WTC11 (cell line): ENCODE data around the gene NAB2. TPM values are rescaled to one million over a fixed set of nuclear protein-coding genes. Genes with fewer than 3 reads are reported as not detected.

Experiments
- ATAC-seq: fragments of 200-7000 bp; cut with Tn5 transposase; 2 replicates; pipeline ENCODE4 v1.10.0; 2021; ENCODE audit warnings: mild to moderate bottlenecking, moderate library complexity
- CTCF ChIA-PET: fragments of 300-600 bp; sonication (Branson Sonifier 250); formaldehyde crosslinking; loops from one replicate; lab custom pipeline; 2021; ENCODE audit warnings: antibody characterized with exemption; lab: Charles Lee
- POLR2A ChIA-PET: fragments of 350-600 bp; sonication (Branson Sonifier 250); formaldehyde crosslinking; loops from one replicate; lab custom pipeline; 2021; ENCODE audit warnings: antibody characterized with exemption; lab: Charles Lee
- DNase-seq: peaks from one replicate; pipeline ENCODE4 v3.0.0; 2021; ENCODE audit warnings: low spot score
- H3K27ac Mint-ChIP-seq: 2 replicates; pipeline ENCODE4 v1.8.0; 2021; ENCODE audit warnings: mixed read lengths
- H3K27me3 Mint-ChIP-seq: 2 replicates; pipeline ENCODE4 v1.8.0; 2021; ENCODE audit warnings: low read depth, mild to moderate bottlenecking, moderate library complexity, mixed read lengths
- H3K36me3 Mint-ChIP-seq: 2 replicates; pipeline ENCODE4 v1.8.0; 2021; ENCODE audit warnings: mixed read lengths
- H3K4me1 Mint-ChIP-seq: 2 replicates; pipeline ENCODE4 v1.8.0; 2022; ENCODE audit warnings: mixed read lengths
- H3K4me3 Mint-ChIP-seq: 2 replicates; pipeline ENCODE4 v1.8.0; 2021; ENCODE audit warnings: mild to moderate bottlenecking, moderate library complexity, mixed read lengths
- H3K9me3 Mint-ChIP-seq: 2 replicates; pipeline ENCODE4 v1.8.0; 2021; ENCODE audit warnings: mixed read lengths
- ATF1 ChIP-seq: sonication (generic); formaldehyde crosslinking; IDR thresholded peaks from 2 replicates; pipeline ENCODE4 v1.8.1; 2023; ENCODE audit warnings: mild to moderate bottlenecking, moderate library complexity, missing genetic modification reagents
- CDX4 ChIP-seq: fragments of 250-450 bp; sonication (Bioruptor Pico); IDR thresholded peaks from 2 replicates; pipeline ENCODE4 v1.9.0; 2021; ENCODE audit warnings: moderate library complexity, mild to moderate bottlenecking, inconsistent platforms, borderline replicate concordance
- E2F1 ChIP-seq: sonication (generic); formaldehyde crosslinking; IDR thresholded peaks from 2 replicates; pipeline ENCODE4 v1.8.0; 2022; ENCODE audit warnings: mild to moderate bottlenecking, missing genetic modification reagents
- E2F5 ChIP-seq: sonication (generic); formaldehyde crosslinking; IDR thresholded peaks from 2 replicates; pipeline ENCODE4 v1.8.1; 2022; ENCODE audit warnings: mild to moderate bottlenecking, moderate library complexity, missing genetic modification reagents
- FOXK1 ChIP-seq: sonication (generic); formaldehyde crosslinking; IDR thresholded peaks from 2 replicates; pipeline ENCODE4 v1.8.0; 2022; ENCODE audit warnings: mild to moderate bottlenecking, moderate library complexity, missing genetic modification reagents
- KAT7 ChIP-seq: sonication (generic); formaldehyde crosslinking; IDR thresholded peaks from 2 replicates; pipeline ENCODE4 v1.8.1; 2023; ENCODE audit warnings: missing genetic modification reagents, mild to moderate bottlenecking, borderline replicate concordance
- NR3C1 ChIP-seq: sonication (generic); formaldehyde crosslinking; conservative IDR thresholded peaks from 2 replicates; pipeline ENCODE4 v1.8.1; 2023; ENCODE audit warnings: low read depth, mild to moderate bottlenecking, missing genetic modification reagents
- SP1 ChIP-seq: sonication (generic); formaldehyde crosslinking; conservative IDR thresholded peaks from 2 replicates; pipeline ENCODE4 v1.8.1; 2022; ENCODE audit warnings: missing genetic modification reagents
- USF2 ChIP-seq: sonication (generic); formaldehyde crosslinking; IDR thresholded peaks from 2 replicates; pipeline ENCODE4 v1.8.1; 2023; ENCODE audit warnings: mild to moderate bottlenecking, missing genetic modification reagents, moderate library complexity
- ZNF232 ChIP-seq: sonication (generic); formaldehyde crosslinking; IDR thresholded peaks from 2 replicates; pipeline ENCODE4 v1.8.0; 2022; ENCODE audit warnings: mild to moderate bottlenecking, missing genetic modification reagents
- total RNA-seq: library from RNA; stranded (reverse); gene quantifications from 3 replicates; pipeline ENCODE4 v1.2.3, GENCODE V29; 2021
- TF ChIP-seq, protein P1 (sequence below): sonication (generic); formaldehyde crosslinking; IDR thresholded peaks from 2 replicates; pipeline ENCODE4 v1.8.1; 2022; ENCODE audit warnings: low read depth, missing genetic modification reagents, borderline replicate concordance
- TF ChIP-seq, protein P2 (sequence below): sonication (generic); formaldehyde crosslinking; conservative IDR thresholded peaks from 2 replicates; pipeline ENCODE4 v1.8.1; 2022; ENCODE audit warnings: mild to moderate bottlenecking, missing genetic modification reagents
- TF ChIP-seq, protein P3 (sequence below): sonication (generic); formaldehyde crosslinking; IDR thresholded peaks from 2 replicates; pipeline ENCODE4 v1.8.1; 2022; ENCODE audit warnings: mild to moderate bottlenecking, missing genetic modification reagents, moderate library complexity, borderline replicate concordance

The NAB2 gene
- total RNA-seq, 1 experiment from 2014 or later, result 20.5 TPM

- H3K27ac Mint-ChIP-seq, result peak overlapping the region; percentile 100
Measured at GRCh38 chr12:57087691-57088353, 1.1 kb upstream of the NAB2 start.

More at GRCh38 chr12:57087691-57088353, 1.1 kb upstream of the NAB2 start:
- TF ChIP-seq E2F1 (no peak), CDX4 (CRISPR knock-in tag) (no peak), USF2 (CRISPR knock-in tag) (no peak), KAT7 (no peak), SP1 (CRISPR knock-in tag) (peak; percentile 45; the same call in 1 of the 2 replicates), FOXK1 (CRISPR knock-in tag) (peak; percentile 9; the same call in 1 of the 2 replicates), ATF1 (CRISPR knock-in tag) (no peak), E2F5 (CRISPR knock-in tag) (0 out of 2 replicates have a peak, but pooled peaks have one; percentile 22), NR3C1 (no peak), ZNF232 (no peak)
- TF ChIP-seq, protein P1, sequence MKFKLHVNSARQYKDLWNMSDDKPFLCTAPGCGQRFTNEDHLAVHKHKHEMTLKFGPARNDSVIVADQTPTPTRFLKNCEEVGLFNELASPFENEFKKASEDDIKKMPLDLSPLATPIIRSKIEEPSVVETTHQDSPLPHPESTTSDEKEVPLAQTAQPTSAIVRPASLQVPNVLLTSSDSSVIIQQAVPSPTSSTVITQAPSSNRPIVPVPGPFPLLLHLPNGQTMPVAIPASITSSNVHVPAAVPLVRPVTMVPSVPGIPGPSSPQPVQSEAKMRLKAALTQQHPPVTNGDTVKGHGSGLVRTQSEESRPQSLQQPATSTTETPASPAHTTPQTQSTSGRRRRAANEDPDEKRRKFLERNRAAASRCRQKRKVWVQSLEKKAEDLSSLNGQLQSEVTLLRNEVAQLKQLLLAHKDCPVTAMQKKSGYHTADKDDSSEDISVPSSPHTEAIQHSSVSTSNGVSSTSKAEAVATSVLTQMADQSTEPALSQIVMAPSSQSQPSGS (CRISPR knock-in tag), result no peak
- TF ChIP-seq, protein P2, sequence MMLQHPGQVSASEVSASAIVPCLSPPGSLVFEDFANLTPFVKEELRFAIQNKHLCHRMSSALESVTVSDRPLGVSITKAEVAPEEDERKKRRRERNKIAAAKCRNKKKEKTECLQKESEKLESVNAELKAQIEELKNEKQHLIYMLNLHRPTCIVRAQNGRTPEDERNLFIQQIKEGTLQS (CRISPR knock-in tag), result no peak
- TF ChIP-seq, protein P3, sequence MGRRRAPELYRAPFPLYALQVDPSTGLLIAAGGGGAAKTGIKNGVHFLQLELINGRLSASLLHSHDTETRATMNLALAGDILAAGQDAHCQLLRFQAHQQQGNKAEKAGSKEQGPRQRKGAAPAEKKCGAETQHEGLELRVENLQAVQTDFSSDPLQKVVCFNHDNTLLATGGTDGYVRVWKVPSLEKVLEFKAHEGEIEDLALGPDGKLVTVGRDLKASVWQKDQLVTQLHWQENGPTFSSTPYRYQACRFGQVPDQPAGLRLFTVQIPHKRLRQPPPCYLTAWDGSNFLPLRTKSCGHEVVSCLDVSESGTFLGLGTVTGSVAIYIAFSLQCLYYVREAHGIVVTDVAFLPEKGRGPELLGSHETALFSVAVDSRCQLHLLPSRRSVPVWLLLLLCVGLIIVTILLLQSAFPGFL (CRISPR knock-in tag), result no peak
- Mint-ChIP-seq H3K9me3 (no peaks in the 10 kb centered on the region), H3K36me3 (peaks cover 11% of the 10 kb centered on the region), H3K27me3 (no peaks in the 10 kb centered on the region; the same call in 1 of the 2 replicates), H3K4me3 (peak overlapping the region; percentile 85), H3K4me1 (peaks cover 34% of the 10 kb centered on the region)
- ChIA-PET CTCF (interaction anchor here (0.6 to 8.7 kb wide), 12 partner anchors 9 to 387 kb away, joined by 3 to 219 read pairs (median 4); partner anchors contain the start of genes LRP1, NEMP1 and STAT6), POLR2A (interaction anchor here (0.8 to 4.7 kb wide), 8 partner anchors 9 to 451 kb away, joined by 3 to 65 read pairs (median 4); partner anchors contain the start of genes LRP1, NEMP1, STAT6 and TAC3)
- DNase-seq, result peak; percentile 90
- ATAC-seq, result peak; percentile 67
